Neural cell (in vitro differentiated cells): ENCODE measurements around the gene GOLGA5. TPM values are rescaled to one million over a fixed set of nuclear protein-coding genes. Genes with fewer than 3 reads are reported as not detected.

Experiments used
- H2AFZ ChIP-seq: fragments of 200-600, 300-800 bp; sonication (generic), shearing (Covaris generic); 2 replicates; pipeline ENCODE4 v1.6.0; 2014; ENCODE audit warnings: low read depth, mild to moderate bottlenecking, antibody characterized with exemption, low read length, moderate library complexity
- H3F3A ChIP-seq: fragments of 200-600 bp; shearing (Covaris generic); 2 replicates; pipeline ENCODE4 v1.6.1; 2016; ENCODE audit warnings: mild to moderate bottlenecking, moderate library complexity, mixed read lengths, antibody characterized with exemption, low read length; ENCODE audit not compliant: insufficient read depth, poor library complexity, severe bottlenecking
- H3K27ac ChIP-seq: fragments of 200-600, 300-800 bp; sonication (generic), shearing (Covaris generic); 2 replicates; pipeline ENCODE4 v1.5.1; 2014; ENCODE audit warnings: mild to moderate bottlenecking, low read length, moderate library complexity
- H3K27me3 ChIP-seq: fragments of 300-800, 200-600 bp; sonication (generic), shearing (Covaris generic); 2 replicates; pipeline ENCODE4 v1.6.0; 2014; ENCODE audit warnings: mild to moderate bottlenecking, low read depth, low read length, moderate library complexity; ENCODE audit not compliant: insufficient read depth
- H3K36me3 ChIP-seq: fragments of 300-800, 200-600 bp; sonication (generic), shearing (Covaris generic); 2 replicates; pipeline ENCODE4 v1.5.1; 2014; ENCODE audit warnings: mild to moderate bottlenecking, antibody characterized with exemption, low read length, moderate library complexity; ENCODE audit not compliant: insufficient read depth
- H3K4me2 ChIP-seq: fragments of 300-800, 200-600 bp; sonication (generic), shearing (Covaris generic); 2 replicates; pipeline ENCODE4 v1.6.0; 2014; ENCODE audit warnings: mild to moderate bottlenecking, low read length
- H3K4me3 ChIP-seq: fragments of 300-800, 200-600 bp; sonication (generic), shearing (Covaris generic); 2 replicates; pipeline ENCODE4 v1.5.1; 2014; ENCODE audit warnings: mild to moderate bottlenecking, low read length, moderate library complexity
- H3K79me2 ChIP-seq: fragments of 200-600 bp; shearing (Covaris generic); replicated peaks from 2 replicates; pipeline ENCODE4 v1.6.0; 2014; ENCODE audit warnings: mild to moderate bottlenecking, low read length, moderate library complexity; ENCODE audit not compliant: insufficient read depth
- H3K9ac ChIP-seq: fragments of 300-800, 200-600 bp; sonication (generic), shearing (Covaris generic); 2 replicates; pipeline ENCODE4 v1.6.1; 2016; ENCODE audit warnings: mild to moderate bottlenecking, low read length, mixed read lengths
- H3K9me2 ChIP-seq: fragments of 200-600 bp; shearing (Covaris generic); 2 replicates; pipeline ENCODE4 v1.6.1; 2016; ENCODE audit warnings: mild to moderate bottlenecking, low read length, mixed read lengths; ENCODE audit not compliant: insufficient read depth
- H3K9me3 ChIP-seq: fragments of 200-600, 300-800 bp; sonication (generic), shearing (Covaris generic); 2 replicates; pipeline ENCODE4 v1.6.1; 2016; ENCODE audit warnings: mild to moderate bottlenecking, mixed run types, low read length, moderate library complexity, mixed read lengths
- H4K20me1 ChIP-seq: fragments of 200-600 bp; shearing (Covaris generic); 2 replicates; pipeline ENCODE4 v1.6.1; 2016; ENCODE audit warnings: mild to moderate bottlenecking, mixed run types; ENCODE audit not compliant: insufficient read depth
- EP300 ChIP-seq: fragments of 450-650 bp; conservative IDR thresholded peaks from 2 replicates; pipeline ENCODE4 v1.6.1; 2014; ENCODE audit warnings: antibody characterized with exemption, mild to moderate bottlenecking, moderate library complexity; ENCODE audit not compliant: poor library complexity, severe bottlenecking
- EZH2 ChIP-seq: fragments of 200-600, 300-800 bp; shearing (Covaris generic), sonication (generic); IDR thresholded peaks from 2 replicates; pipeline ENCODE4 v1.6.1; 2014; ENCODE audit warnings: antibody characterized with exemption, low read length, borderline replicate concordance, mild to moderate bottlenecking; ENCODE audit not compliant: insufficient read depth, poor library complexity, severe bottlenecking
- MXI1 ChIP-seq: fragments of 450-650 bp; conservative IDR thresholded peaks from 2 replicates; pipeline ENCODE4 v1.6.1; 2014; ENCODE audit warnings: antibody characterized with exemption, mild to moderate bottlenecking; ENCODE audit not compliant: poor library complexity, severe bottlenecking
- POLR2AphosphoS5 ChIP-seq: IDR thresholded peaks from 2 replicates; pipeline ENCODE4 v1.6.1; 2012
- RAD21 ChIP-seq: fragments of 450-650 bp; conservative IDR thresholded peaks from 2 replicates; pipeline ENCODE4 v1.6.1; 2014; ENCODE audit warnings: antibody characterized with exemption, mild to moderate bottlenecking, moderate library complexity
- SMC3 ChIP-seq: fragments of 450-650 bp; conservative IDR thresholded peaks from 2 replicates; pipeline ENCODE4 v1.6.1; 2014; ENCODE audit warnings: antibody characterized with exemption, mild to moderate bottlenecking, moderate library complexity; ENCODE audit not compliant: poor library complexity
- TAF1 ChIP-seq: IDR thresholded peaks from 2 replicates; pipeline ENCODE4 v1.6.1; 2012; ENCODE audit warnings: low read depth
- polyA plus RNA-seq: library from polyadenylated mRNA; depleted of rRNA; stranded (reverse); fragments of >200 nt; gene quantifications from 2 replicates; pipeline ENCODE4 v1.2.3, GENCODE V29; 2014
- TF ChIP-seq, protein P1 (sequence below): fragments of 450-650 bp; IDR thresholded peaks from 2 replicates; pipeline ENCODE4 v1.5.1; 2014; ENCODE audit warnings: antibody characterized with exemption, mild to moderate bottlenecking, moderate library complexity; ENCODE audit not compliant: poor library complexity, severe bottlenecking
- TF ChIP-seq, protein P2 (sequence below): IDR thresholded peaks from 2 replicates; pipeline ENCODE4 v1.6.1; 2012; ENCODE audit warnings: borderline replicate concordance

GOLGA5 gene
- polyA plus RNA-seq, 1 donor from 2014 or later: 35.7 TPM

DNA sequence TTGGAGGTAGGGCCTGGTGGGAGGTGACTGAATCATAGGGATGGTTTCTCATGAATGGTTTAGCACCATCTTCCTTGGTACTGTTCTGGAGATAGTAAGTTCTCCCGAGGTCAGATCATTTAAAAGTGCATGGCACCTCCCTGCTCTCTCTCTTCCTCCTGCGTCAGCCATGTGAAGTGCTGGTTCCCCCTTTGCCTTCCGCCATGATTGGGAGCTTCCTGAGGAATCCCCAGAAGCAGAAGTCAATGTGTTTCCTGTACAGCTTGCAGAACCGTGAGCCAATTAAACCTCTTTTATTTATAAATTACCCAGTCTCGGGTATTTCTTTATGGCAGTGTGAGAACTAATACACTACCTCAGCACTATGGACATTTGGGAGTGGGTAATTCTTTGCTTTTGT is 40.9 kb upstream of the GOLGA5 start:
- H3K4me2 ChIP-seq: no peak overlapping the region
- H4K20me1 ChIP-seq: no peaks in the 10 kb centered on the region
- no peaks in the 10 kb centered on the region for H3K36me3 ChIP-seq
- H3K27me3 ChIP-seq: no peaks in the 10 kb centered on the region
- H3F3A ChIP-seq: no peaks in the 10 kb centered on the region
- no peaks in the 10 kb centered on the region for H3K9me2 ChIP-seq
- H2AFZ ChIP-seq: no peak overlapping the region
- TF ChIP-seq SMC3: no peak
- TF ChIP-seq POLR2AphosphoS5: no peak
- TF ChIP-seq, protein P1, sequence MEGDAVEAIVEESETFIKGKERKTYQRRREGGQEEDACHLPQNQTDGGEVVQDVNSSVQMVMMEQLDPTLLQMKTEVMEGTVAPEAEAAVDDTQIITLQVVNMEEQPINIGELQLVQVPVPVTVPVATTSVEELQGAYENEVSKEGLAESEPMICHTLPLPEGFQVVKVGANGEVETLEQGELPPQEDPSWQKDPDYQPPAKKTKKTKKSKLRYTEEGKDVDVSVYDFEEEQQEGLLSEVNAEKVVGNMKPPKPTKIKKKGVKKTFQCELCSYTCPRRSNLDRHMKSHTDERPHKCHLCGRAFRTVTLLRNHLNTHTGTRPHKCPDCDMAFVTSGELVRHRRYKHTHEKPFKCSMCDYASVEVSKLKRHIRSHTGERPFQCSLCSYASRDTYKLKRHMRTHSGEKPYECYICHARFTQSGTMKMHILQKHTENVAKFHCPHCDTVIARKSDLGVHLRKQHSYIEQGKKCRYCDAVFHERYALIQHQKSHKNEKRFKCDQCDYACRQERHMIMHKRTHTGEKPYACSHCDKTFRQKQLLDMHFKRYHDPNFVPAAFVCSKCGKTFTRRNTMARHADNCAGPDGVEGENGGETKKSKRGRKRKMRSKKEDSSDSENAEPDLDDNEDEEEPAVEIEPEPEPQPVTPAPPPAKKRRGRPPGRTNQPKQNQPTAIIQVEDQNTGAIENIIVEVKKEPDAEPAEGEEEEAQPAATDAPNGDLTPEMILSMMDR: no peak
- TF ChIP-seq EP300: no peak
- no peak for TF ChIP-seq RAD21
- TF ChIP-seq, protein P2, sequence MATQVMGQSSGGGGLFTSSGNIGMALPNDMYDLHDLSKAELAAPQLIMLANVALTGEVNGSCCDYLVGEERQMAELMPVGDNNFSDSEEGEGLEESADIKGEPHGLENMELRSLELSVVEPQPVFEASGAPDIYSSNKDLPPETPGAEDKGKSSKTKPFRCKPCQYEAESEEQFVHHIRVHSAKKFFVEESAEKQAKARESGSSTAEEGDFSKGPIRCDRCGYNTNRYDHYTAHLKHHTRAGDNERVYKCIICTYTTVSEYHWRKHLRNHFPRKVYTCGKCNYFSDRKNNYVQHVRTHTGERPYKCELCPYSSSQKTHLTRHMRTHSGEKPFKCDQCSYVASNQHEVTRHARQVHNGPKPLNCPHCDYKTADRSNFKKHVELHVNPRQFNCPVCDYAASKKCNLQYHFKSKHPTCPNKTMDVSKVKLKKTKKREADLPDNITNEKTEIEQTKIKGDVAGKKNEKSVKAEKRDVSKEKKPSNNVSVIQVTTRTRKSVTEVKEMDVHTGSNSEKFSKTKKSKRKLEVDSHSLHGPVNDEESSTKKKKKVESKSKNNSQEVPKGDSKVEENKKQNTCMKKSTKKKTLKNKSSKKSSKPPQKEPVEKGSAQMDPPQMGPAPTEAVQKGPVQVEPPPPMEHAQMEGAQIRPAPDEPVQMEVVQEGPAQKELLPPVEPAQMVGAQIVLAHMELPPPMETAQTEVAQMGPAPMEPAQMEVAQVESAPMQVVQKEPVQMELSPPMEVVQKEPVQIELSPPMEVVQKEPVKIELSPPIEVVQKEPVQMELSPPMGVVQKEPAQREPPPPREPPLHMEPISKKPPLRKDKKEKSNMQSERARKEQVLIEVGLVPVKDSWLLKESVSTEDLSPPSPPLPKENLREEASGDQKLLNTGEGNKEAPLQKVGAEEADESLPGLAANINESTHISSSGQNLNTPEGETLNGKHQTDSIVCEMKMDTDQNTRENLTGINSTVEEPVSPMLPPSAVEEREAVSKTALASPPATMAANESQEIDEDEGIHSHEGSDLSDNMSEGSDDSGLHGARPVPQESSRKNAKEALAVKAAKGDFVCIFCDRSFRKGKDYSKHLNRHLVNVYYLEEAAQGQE: no peak
- no peak for TF ChIP-seq EZH2
- no peak for TF ChIP-seq TAF1
- no peak for TF ChIP-seq MXI1
- no peaks in the 10 kb centered on the region for H3K9me3 ChIP-seq
- no peak overlapping the region for H3K9ac ChIP-seq
- no peaks in the 10 kb centered on the region for H3K79me2 ChIP-seq
- H3K4me3 ChIP-seq: no peak overlapping the region
- no peak overlapping the region for H3K27ac ChIP-seq

GRCh38 chr14:92754966-92755365 is 39.1 kb upstream of the GOLGA5 start:
- Histone ChIP-seq H3K9me2 (no peaks in the 10 kb centered on the region), H3K79me2 (no peaks in the 10 kb centered on the region), H3K27me3 (no peaks in the 10 kb centered on the region), H3K4me3 (no peak overlapping the region), H3K36me3 (no peaks in the 10 kb centered on the region), H3K27ac (no peak overlapping the region), H3K4me2 (no peak overlapping the region), H3K9me3 (no peaks in the 10 kb centered on the region), H4K20me1 (no peaks in the 10 kb centered on the region), H2AFZ (no peak overlapping the region), H3K9ac (no peak overlapping the region), H3F3A (no peaks in the 10 kb centered on the region)
- TF ChIP-seq TAF1 (no peak), EP300 (no peak), RAD21 (no peak), MXI1 (no peak), SMC3 (no peak)
- TF ChIP-seq, protein P1: no peak
- TF ChIP-seq, protein P2: no peak
